Endothelial cell of umbilical vein (primary cell): Measurements from ENCODE around the gene CENPN. TPM values are rescaled to one million over a fixed set of nuclear protein-coding genes. Genes with fewer than 3 reads are reported as not detected.

Experiments
- BruUV-seq: library from RNA; stranded (reverse); fragments of 400-500 nt; replicated peaks from 2 replicates; lab custom pipeline; 2021; lab: Mats Ljungman, UMichigan
- CTCF ChIA-PET: fragments of 300-600, 350-600 bp; sonication (Branson Sonifier 250); formaldehyde crosslinking; loops from one replicate; lab custom pipeline; 2021; ENCODE audit warnings: antibody characterized with exemption, inconsistent platforms; lab: Charles Lee
- POLR2A ChIA-PET: fragments of 300-600, 350-600 bp; sonication (Branson Sonifier 250); formaldehyde crosslinking; loops from one replicate; lab custom pipeline; 2021; ENCODE audit warnings: antibody characterized with exemption, inconsistent platforms; lab: Charles Lee
- DNase-seq: peaks from one replicate; pipeline ENCODE4 v3.0.0-alpha.2; 2011; ENCODE audit warnings: low read depth, low spot score
- FAIRE-seq: peaks from 2 replicates; lab custom pipeline; 2011; peaks lifted over from hg19 to GRCh38; lab: Jason Lieb, UNC
- H2AFZ ChIP-seq: 2 replicates; pipeline ENCODE4 v1.6.0; 2012; ENCODE audit warnings: low read depth, low read length, control low read depth, inconsistent platforms
- H3K27ac ChIP-seq: 2 replicates; pipeline ENCODE4 v1.5.1; 2011; ENCODE audit warnings: low read depth, mild to moderate bottlenecking, control low read depth, low read length, moderate library complexity; ENCODE audit not compliant: insufficient read depth
- H3K27me3 ChIP-seq, 2 experiments: 2 replicates each; pipeline versions ENCODE4 v1.6.0 to v1.6.1; 2011; ENCODE audit warnings: low read length in 2 of 2, mixed read lengths in 1 of 2; ENCODE audit not compliant: control insufficient read depth in 2 of 2, insufficient read depth in 2 of 2
- H3K36me3 ChIP-seq, 2 experiments: 2 replicates in 1 of 2; 3 replicates in 1 of 2; pipeline ENCODE4 v1.5.1; 2011; ENCODE audit warnings: low read length in 2 of 2, mild to moderate bottlenecking in 1 of 2, moderate library complexity in 1 of 2; ENCODE audit not compliant: control insufficient read depth in 2 of 2, insufficient read depth in 2 of 2; ENCODE audit errors: extremely low read depth in 1 of 2
- H3K4me1 ChIP-seq: 3 replicates; pipeline ENCODE4 v1.5.1; 2011; ENCODE audit warnings: mild to moderate bottlenecking, low read length; ENCODE audit not compliant: control insufficient read depth, insufficient read depth; ENCODE audit errors: extremely low read depth
- H3K4me2 ChIP-seq: 2 replicates; pipeline ENCODE4 v1.6.1; 2011; ENCODE audit warnings: low read length, control low read depth, mixed read lengths; ENCODE audit not compliant: insufficient read depth
- H3K4me3 ChIP-seq, 3 experiments: fragments of 200-600 bp in 1 of 3; sonication (generic), shearing (Covaris generic) in 1 of 3; replicated peaks in 1 of 3; 2 replicates each; pipeline ENCODE4 v1.5.1; 2011 to 2016; ENCODE audit warnings: control low read depth in 3 of 3, low read length in 3 of 3, mild to moderate bottlenecking in 2 of 3, inconsistent platforms in 1 of 3, low read depth in 1 of 3, moderate library complexity in 1 of 3; ENCODE audit not compliant: insufficient read depth in 1 of 3
- H3K79me2 ChIP-seq: 2 replicates; pipeline ENCODE4 v1.6.0; 2012; ENCODE audit warnings: low read length, inconsistent platforms; ENCODE audit not compliant: control insufficient read depth, insufficient read depth
- H3K9ac ChIP-seq: replicated peaks from 2 replicates; pipeline ENCODE3; 2011; ENCODE audit warnings: low read length, control low read depth; ENCODE audit not compliant: insufficient read depth; ENCODE audit errors: extremely low read depth
- H3K9me1 ChIP-seq: replicated peaks from 3 replicates; pipeline ENCODE4 v1.6.0; 2011; ENCODE audit warnings: mild to moderate bottlenecking, low read length; ENCODE audit not compliant: control insufficient read depth, insufficient read depth; ENCODE audit errors: extremely low read depth
- H3K9me3 ChIP-seq: replicated peaks from 2 replicates; pipeline ENCODE4 v1.5.1; 2012; ENCODE audit warnings: low read length, inconsistent platforms; ENCODE audit not compliant: control insufficient read depth, insufficient read depth
- H4K20me1 ChIP-seq: replicated peaks from 2 replicates; pipeline ENCODE3; 2011; ENCODE audit warnings: mild to moderate bottlenecking, low read length; ENCODE audit not compliant: control insufficient read depth, insufficient read depth; ENCODE audit errors: extremely low read depth
- EZH2 ChIP-seq: IDR thresholded peaks from 2 replicates; pipeline ENCODE4 v1.6.1; 2012; ENCODE audit warnings: borderline replicate concordance, low read depth, mild to moderate bottlenecking, moderate library complexity, low read length, inconsistent platforms; ENCODE audit not compliant: severe bottlenecking
- FOS ChIP-seq: IDR thresholded peaks from 2 replicates; pipeline ENCODE4 v1.6.1; 2011; ENCODE audit warnings: mild to moderate bottlenecking, low read length, moderate library complexity, borderline replicate concordance; ENCODE audit not compliant: insufficient read depth
- GATA2 ChIP-seq: IDR thresholded peaks from 2 replicates; pipeline ENCODE4 v1.7.0; 2011; ENCODE audit warnings: low read depth, mild to moderate bottlenecking, moderate library complexity, mixed read lengths, low read length; ENCODE audit not compliant: insufficient read length, insufficient read depth
- JUN ChIP-seq: IDR thresholded peaks from 2 replicates; pipeline ENCODE4 v1.6.1; 2011; ENCODE audit warnings: borderline replicate concordance, low read depth; ENCODE audit not compliant: insufficient read length, insufficient read depth
- MAX ChIP-seq: IDR thresholded peaks from 2 replicates; pipeline ENCODE4 v1.6.1; 2011; ENCODE audit not compliant: insufficient read depth, insufficient read length
- MYC ChIP-seq: IDR thresholded peaks from one replicate; pipeline ENCODE4 v1.6.1; 2011; ENCODE audit warnings: mild to moderate bottlenecking, low read depth, low read length
- POLR2A ChIP-seq: IDR thresholded peaks from 2 replicates; pipeline ENCODE4 v1.6.1; 2012; ENCODE audit warnings: low read depth, mild to moderate bottlenecking, control low read depth, low read length
- POLR2AphosphoS5 ChIP-seq: IDR thresholded peaks from 2 replicates; pipeline ENCODE4 v1.6.1; 2012; ENCODE audit warnings: low read depth, mild to moderate bottlenecking, control low read depth, low read length, moderate library complexity; ENCODE audit not compliant: insufficient read depth
- dilution Hi-C: fragments of 300-500 bp; cut with MboI; formaldehyde crosslinking; loops from one replicate; pipeline ENCODE4 v1.15.0; 2019; ENCODE audit warnings: low sequenced_read_pairs; ENCODE audit not compliant: extremely low pct_ligation_motif_present
- intact Hi-C: fragments of 100-400 bp; cut with micrococcal nuclease; formaldehyde crosslinking; loops from one replicate; pipeline ENCODE4 v1.10.0; 2022
- polyA plus RNA-seq, 4 experiments: library from polyadenylated mRNA; depleted of rRNA in 3 of 4; stranded (reverse) in 3 of 4; unstranded in 1 of 4; fragments of >200 nt; gene quantifications; 2 replicates each; pipeline versions ENCODE4 v1.2.1 to v1.2.3, GENCODE V29; 2011 to 2012; ENCODE audit warnings: missing spikeins in 1 of 4
- total RNA-seq: library from RNA; stranded (reverse); gene quantifications from 2 replicates; pipeline ENCODE4 v1.2.3, GENCODE V29; 2021
- TF ChIP-seq, protein P1 (sequence below), 2 donors: IDR thresholded peaks; 1 replicate in 1 of 2; 2 replicates in 1 of 2; pipeline ENCODE4 v1.5.1; 2011; ENCODE audit warnings: low read length in 2 of 2, mild to moderate bottlenecking in 2 of 2, moderate library complexity in 2 of 2, control low read depth in 1 of 2, inconsistent platforms in 1 of 2, low read depth in 1 of 2; ENCODE audit not compliant: insufficient read depth in 1 of 2; ENCODE audit errors: extremely low read depth in 1 of 2

Gene CENPN
- total and polyA plus RNA-seq, 2 donors (not counting 3 experiments of a cell fraction or from before 2014, with no cell fraction given): 17.6 to 52.4 TPM

GRCh38 chr16:80976946-80977345 is 30.1 kb upstream of the CENPN start:
- no TSS peak for BruUV-seq

DNA sequence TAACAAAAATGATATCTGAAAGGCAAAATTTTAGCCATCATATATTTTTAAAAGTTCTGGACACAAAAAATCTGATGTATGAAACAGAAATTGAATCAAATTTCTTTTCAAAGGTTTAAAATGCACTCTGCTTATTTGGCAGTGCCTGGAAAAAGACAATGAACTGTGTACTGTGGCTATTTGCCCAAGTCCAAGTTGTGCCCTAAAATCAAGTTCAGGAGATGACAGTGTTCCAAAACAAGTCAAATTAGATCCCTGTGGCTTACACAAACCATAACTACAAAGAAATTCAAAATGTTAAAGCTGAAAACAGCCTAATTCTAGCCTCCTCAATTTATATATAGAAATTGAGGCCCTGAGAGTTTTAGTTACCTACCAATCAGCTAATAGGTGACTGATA is 25.9 kb upstream of the CENPN start:
- H3K9me3 ChIP-seq: no peaks in the 10 kb centered on the region
- intact Hi-C loops: no loop called here
- FAIRE-seq: no peak
- ChIA-PET POLR2A (no interaction called here), CTCF (interaction anchor here (2.4 kb wide), 1 partner anchor 23 kb away, joined by 8 read pairs; no protein-coding TSS in a partner anchor)
- H3K4me2 ChIP-seq: no peak overlapping the region
- no peak overlapping the region for H3K9ac ChIP-seq
- H3K4me1 ChIP-seq: peaks cover 6% of the 10 kb centered on the region
- BruUV-seq: no TSS peak
- H4K20me1 ChIP-seq: no peaks in the 10 kb centered on the region
- H2AFZ ChIP-seq: no peak overlapping the region
- H3K27ac ChIP-seq: no peak overlapping the region
- peaks cover 0 to 6% of the 10 kb centered on the region in 2 experiments for H3K36me3 ChIP-seq
- TF ChIP-seq MAX: no peak
- TF ChIP-seq, protein P1, sequence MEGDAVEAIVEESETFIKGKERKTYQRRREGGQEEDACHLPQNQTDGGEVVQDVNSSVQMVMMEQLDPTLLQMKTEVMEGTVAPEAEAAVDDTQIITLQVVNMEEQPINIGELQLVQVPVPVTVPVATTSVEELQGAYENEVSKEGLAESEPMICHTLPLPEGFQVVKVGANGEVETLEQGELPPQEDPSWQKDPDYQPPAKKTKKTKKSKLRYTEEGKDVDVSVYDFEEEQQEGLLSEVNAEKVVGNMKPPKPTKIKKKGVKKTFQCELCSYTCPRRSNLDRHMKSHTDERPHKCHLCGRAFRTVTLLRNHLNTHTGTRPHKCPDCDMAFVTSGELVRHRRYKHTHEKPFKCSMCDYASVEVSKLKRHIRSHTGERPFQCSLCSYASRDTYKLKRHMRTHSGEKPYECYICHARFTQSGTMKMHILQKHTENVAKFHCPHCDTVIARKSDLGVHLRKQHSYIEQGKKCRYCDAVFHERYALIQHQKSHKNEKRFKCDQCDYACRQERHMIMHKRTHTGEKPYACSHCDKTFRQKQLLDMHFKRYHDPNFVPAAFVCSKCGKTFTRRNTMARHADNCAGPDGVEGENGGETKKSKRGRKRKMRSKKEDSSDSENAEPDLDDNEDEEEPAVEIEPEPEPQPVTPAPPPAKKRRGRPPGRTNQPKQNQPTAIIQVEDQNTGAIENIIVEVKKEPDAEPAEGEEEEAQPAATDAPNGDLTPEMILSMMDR (IDR thresholded peaks at IDR 0.05; ENCODE audit: extremely low read depth in 1 of 2, insufficient read depth in 1 of 2, low read depth in 1 of 2, low read length in 2 of 2): no peak
- TF ChIP-seq FOS: no peak
- TF ChIP-seq POLR2AphosphoS5: no peak
- TF ChIP-seq GATA2: no peak
- TF ChIP-seq POLR2A: no peak
- no peak for TF ChIP-seq MYC
- TF ChIP-seq EZH2: no peak
- TF ChIP-seq JUN: no peak
- H3K9me1 ChIP-seq: no peaks in the 10 kb centered on the region
- H3K79me2 ChIP-seq: peaks cover 25% of the 10 kb centered on the region
- no peaks in the 10 kb centered on the region for H3K27me3 ChIP-seq
- no peak overlapping the region for H3K4me3 ChIP-seq
- no peak for DNase-seq
- dilution Hi-C loops: no loop called here

More at GRCh38 chr16:80976946-80977345, 30.1 kb upstream of the CENPN start:
- Histone ChIP-seq H4K20me1 (no peaks in the 10 kb centered on the region), H3K4me3 (no peak overlapping the region), H3K9me1 (no peaks in the 10 kb centered on the region), H3K27me3 (no peaks in the 10 kb centered on the region), H3K36me3 (peaks cover 3 to 6% of the 10 kb centered on the region in 2 experiments), H3K79me2 (no peaks in the 10 kb centered on the region), H3K4me1 (no peaks in the 10 kb centered on the region), H3K9me3 (no peaks in the 10 kb centered on the region), H3K4me2 (no peak overlapping the region), H2AFZ (no peak overlapping the region), H3K27ac (no peak overlapping the region), H3K9ac (no peak overlapping the region)
- POLR2A ChIA-PET: no interaction called here
- intact Hi-C loops (no loop called here), dilution Hi-C loops (no loop called here)
- TF ChIP-seq MYC: no peak
- no peak for TF ChIP-seq FOS
- TF ChIP-seq GATA2: no peak
- TF ChIP-seq MAX: no peak
- TF ChIP-seq EZH2: no peak
- TF ChIP-seq POLR2AphosphoS5: no peak
- DNase-seq (no peak), FAIRE-seq (no peak)
- CTCF ChIA-PET: interaction anchor here (0.6 kb wide), 1 partner anchor 9 kb away, joined by 5 read pairs; no protein-coding TSS in a partner anchor
